H7 (cell line): ENCODE data around the gene CRTAP. TPM values are rescaled to one million over a fixed set of nuclear protein-coding genes. Genes with fewer than 3 reads are reported as not detected.

Source experiments
- DNase-seq: peaks from one replicate; pipeline ENCODE4 v3.0.0; 2012
- H3K27me3 ChIP-seq: 2 replicates; pipeline ENCODE4 v1.6.0; 2011; ENCODE audit warnings: mild to moderate bottlenecking, low read length; ENCODE audit not compliant: control insufficient read depth, insufficient read depth
- H3K36me3 ChIP-seq: replicated peaks from 2 replicates; pipeline ENCODE4 v1.5.1; 2011; ENCODE audit warnings: low read length; ENCODE audit not compliant: control insufficient read depth, insufficient read depth
- H3K4me3 ChIP-seq: 2 replicates; pipeline ENCODE4 v1.5.1; 2011; ENCODE audit warnings: low read depth, mild to moderate bottlenecking, control low read depth, low read length, moderate library complexity; ENCODE audit not compliant: insufficient read depth
- total RNA-seq: library from RNA; depleted of rRNA; stranded (reverse); fragments of >200 nt; shearing (Covaris generic); gene quantifications from 2 replicates; pipeline ENCODE4 v1.2.3, GENCODE V29; 2014; rRNA removed

The CRTAP gene
- total RNA-seq, 1 experiment from 2014 or later: 159 TPM

DNA sequence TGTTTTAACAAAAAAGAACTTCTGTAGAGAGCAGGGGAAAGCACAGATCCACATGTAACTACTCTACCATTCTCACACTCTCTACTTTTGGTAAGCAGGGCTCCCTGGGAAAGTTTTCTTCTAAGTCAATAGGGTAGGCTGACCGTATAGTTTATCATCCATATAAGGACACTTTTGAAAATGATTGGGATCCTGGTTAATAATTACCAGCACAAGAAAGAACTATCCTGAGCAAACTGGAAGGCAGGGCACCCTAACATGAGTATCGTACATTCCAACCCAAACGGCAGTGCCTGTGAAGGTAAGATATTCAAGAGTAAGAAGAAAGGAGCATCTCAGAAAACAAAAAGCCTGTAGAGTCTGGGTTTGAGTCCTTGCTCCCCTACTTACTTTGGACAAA, 82.7 kb downstream of the CRTAP start:
- H3K4me3 ChIP-seq: no peak overlapping the region
- no peaks in the 10 kb centered on the region for H3K27me3 ChIP-seq
- DNase-seq: no peak

More for the DNA sequence above, 82.7 kb downstream of the CRTAP start:
- no peaks in the 10 kb centered on the region for H3K36me3 ChIP-seq

Other genes with a start within 250 kb of the CRTAP start
- gene CCR4, start 162.4 kb upstream of the CRTAP start, total RNA-seq: not detected in 2 replicates
- gene GLB1, start 16.9 kb upstream of the CRTAP start, total RNA-seq: 35.8 and 41.8 TPM in 2 replicates
- 1.6 and 2.7 TPM in 2 replicates for gene TMPPE, start 16.9 kb upstream of the CRTAP start, total RNA-seq
- 0.59 TPM in 2 replicates for gene SUSD5, start 104.8 kb downstream of the CRTAP start, total RNA-seq
- 5.3 and 5.4 TPM in 2 replicates for gene FBXL2, start 163.4 kb downstream of the CRTAP start, total RNA-seq